ENCODE results near the gene RBMY1J.
"Not testable (repeated sequence)": the region's sequence is repeated elsewhere in the genome, so short reads cannot be mapped to it uniquely, and the experiment has no call there.

GRCh38 chrY:22461962-22462361 is 58.8 kb downstream of the RBMY1J start:
- TF ChIP-seq CTCF (IDR thresholded peaks at IDR 0.05); POLR2A (IDR thresholded peaks at IDR 0.05); POLR2AphosphoS5 (IDR thresholded peaks at IDR 0.05); EP300 (IDR thresholded peaks at IDR 0.05; ENCODE audit: low read depth): not testable (repeated sequence)
